Sigmoid colon (tissue), 4 donors: ENCODE data around the gene CCL11.

Experiments used
- CTCF ChIP-seq, 4 experiments: fragments of 450-650 bp in 3 of 4; fragments of 200-600 bp in 1 of 4; IDR thresholded peaks; one replicate each; pipeline ENCODE4 v1.5.1; 2016 to 2019; ENCODE audit warnings: antibody characterized with exemption in 4 of 4, mild to moderate bottlenecking in 3 of 4, moderate library complexity in 2 of 4
- EP300 ChIP-seq, 4 donors: sonication (generic); formaldehyde crosslinking; IDR thresholded peaks; one replicate each; pipeline ENCODE4 v1.6.1; 2017; ENCODE audit warnings: antibody characterized with exemption in 4 of 4
- POLR2A ChIP-seq, 2 donors: fragments of 450-650 bp; IDR thresholded peaks; one replicate each; pipeline ENCODE4 v1.6.1; 2016; ENCODE audit warnings: antibody characterized with exemption in 2 of 2, mild to moderate bottlenecking in 2 of 2, moderate library complexity in 2 of 2

DNA sequence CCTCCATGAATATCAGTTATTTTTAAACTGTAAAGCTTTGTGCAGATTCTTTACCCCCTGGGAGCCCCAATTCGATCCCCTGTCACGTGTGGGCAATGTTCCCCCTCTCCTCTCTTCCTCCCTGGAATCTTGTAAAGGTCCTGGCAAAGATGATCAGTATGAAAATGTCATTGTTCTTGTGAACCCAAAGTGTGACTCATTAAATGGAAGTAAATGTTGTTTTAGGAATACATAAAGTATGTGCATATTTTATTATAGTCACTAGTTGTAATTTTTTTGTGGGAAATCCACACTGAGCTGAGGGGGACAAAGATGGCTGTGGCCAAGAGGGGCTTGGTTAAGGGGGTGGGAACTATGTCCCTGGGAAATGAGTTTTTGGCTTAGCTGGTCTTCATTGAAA is 2.3 kb downstream of the CCL11 start:
- TF ChIP-seq POLR2A (IDR thresholded peaks at IDR 0.05), result no peak
- TF ChIP-seq CTCF (IDR thresholded peaks at IDR 0.05), result no peak
- TF ChIP-seq EP300 (IDR thresholded peaks at IDR 0.05), result no peak
